Esophagus squamous epithelium (tissue), 5 donors: ENCODE measurements around the gene PLA2G4F. TPM values are rescaled to one million over a fixed set of nuclear protein-coding genes. Genes with fewer than 3 reads are reported as not detected.

Source experiments
- DNase-seq: peaks from one replicate; lab custom pipeline; 2025; lab: John Stamatoyannopoulos, UW
- H3K27ac ChIP-seq, 4 donors: fragments of 200-600 bp; sonication (generic); one replicate each; pipeline ENCODE4 v1.5.1; 2016 to 2019; ENCODE audit warnings: mild to moderate bottlenecking in 1 of 4
- H3K27me3 ChIP-seq, 4 donors: fragments of 200-600 bp; sonication (generic); 1 replicate in 3 of 4; 2 replicates in 1 of 4; pipeline versions ENCODE4 v1.5.1 to v1.6.0; 2017 to 2021; ENCODE audit warnings: antibody characterized with exemption in 1 of 4
- H3K36me3 ChIP-seq, 3 donors: fragments of 200-600 bp; sonication (generic); one replicate each; pipeline ENCODE4 v1.5.1; 2016 to 2019
- H3K4me1 ChIP-seq, 3 donors: fragments of 200-600 bp; sonication (generic); one replicate each; pipeline ENCODE4 v1.5.1; 2017 to 2019
- H3K4me3 ChIP-seq, 4 donors: fragments of 200-600 bp; sonication (generic); 1 replicate in 3 of 4; 2 replicates in 1 of 4; pipeline ENCODE4 v1.5.1; 2016 to 2019; ENCODE audit warnings: mild to moderate bottlenecking in 2 of 4, moderate library complexity in 1 of 4
- H3K9me3 ChIP-seq, 3 donors: fragments of 200-600 bp; sonication (generic); one replicate each; pipeline ENCODE4 v1.5.1; 2016 to 2019
- CTCF ChIP-seq, 6 experiments: fragments of 450-650 bp in 4 of 6; fragments of 200-600 bp in 2 of 6; sonication (generic) in 2 of 6; IDR thresholded peaks; one replicate each; pipeline ENCODE4 v1.5.1; 2016 to 2019; ENCODE audit warnings: antibody characterized with exemption in 6 of 6, mild to moderate bottlenecking in 4 of 6, moderate library complexity in 4 of 6
- POLR2A ChIP-seq, 4 donors: fragments of 450-650 bp; IDR thresholded peaks; one replicate each; pipeline ENCODE4 v1.6.1; 2017; ENCODE audit warnings: antibody characterized with exemption in 4 of 4, mild to moderate bottlenecking in 4 of 4, moderate library complexity in 3 of 4
- WGBS, 2 donors: methylation state at CpG; one replicate each; pipeline ENCODE4 v1.1.5; 2018; 5-methylcytosine and 5-hydroxymethylcytosine counted together
- intact Hi-C: fragments of 100-400 bp; cut with DNase I; formaldehyde crosslinking; loops from one replicate; pipeline ENCODE4 v1.15.0; 2022
- total RNA-seq, 4 donors: library from RNA; depleted of rRNA; stranded (reverse); fragments of >200 nt; gene quantifications; one replicate each; pipeline ENCODE4 v1.1.0, GENCODE V29; 2016
- donor health status: DM: yes; HTN: yes; CAD: no.

Gene PLA2G4F
- total RNA-seq, 4 donors from 2014 or later, result 7.4 to 28.2 (median 21.2) TPM

GRCh38 chr15:42146551-42147430 is 9.6 kb downstream of the PLA2G4F start:
- DNase-seq, result no peak
- WGBS, 2 donors, result 76 to 83% methylated on average over 8 to 10 of the region's 24 CpGs
- TF ChIP-seq CTCF (IDR thresholded peaks at IDR 0.05), result no peak
- no peak for TF ChIP-seq POLR2A (IDR thresholded peaks at IDR 0.05)

GRCh38 chr15:42145546-42146455 is 10.6 kb downstream of the PLA2G4F start:
- DNase-seq, result no peak
- TF ChIP-seq CTCF (IDR thresholded peaks at IDR 0.05), result no peak

More at GRCh38 chr15:42146551-42147430, 9.6 kb downstream of the PLA2G4F start:
- H3K36me3 ChIP-seq, result no peaks in the 10 kb centered on the region
- H3K4me1 ChIP-seq, result peaks cover 0 to 19% (median 7%) of the 10 kb centered on the region in 3 donors
- no peak overlapping the region for H3K27ac ChIP-seq
- H3K4me3 ChIP-seq, result no peak overlapping the region
- no peaks in the 10 kb centered on the region for H3K9me3 ChIP-seq
- intact Hi-C loops, result no loop called here
- H3K27me3 ChIP-seq, result peaks cover 0 to 8% (median 0%) of the 10 kb centered on the region in 4 donors

GRCh38 chr15:42144841-42145375 is 11.5 kb downstream of the PLA2G4F start:
- peaks cover 0 to 8% (median 0%) of the 10 kb centered on the region in 4 donors for H3K27me3 ChIP-seq
- no peak for TF ChIP-seq CTCF (IDR thresholded peaks at IDR 0.05)
- no peak for TF ChIP-seq POLR2A (IDR thresholded peaks at IDR 0.05)
- no peak overlapping the region for H3K4me3 ChIP-seq
- intact Hi-C loops, result no loop called here
- no peak for DNase-seq
- no peak overlapping the region for H3K27ac ChIP-seq
- no peaks in the 10 kb centered on the region for H3K9me3 ChIP-seq
- H3K4me1 ChIP-seq, result no peaks in the 10 kb centered on the region
- WGBS, 2 donors, result 68 to 78% methylated on average over 8 to 9 of the region's 9 CpGs
- no peaks in the 10 kb centered on the region for H3K36me3 ChIP-seq

More at GRCh38 chr15:42145546-42146455, 10.6 kb downstream of the PLA2G4F start:
- H3K9me3 ChIP-seq, result no peaks in the 10 kb centered on the region
- no peak overlapping the region for H3K27ac ChIP-seq
- H3K36me3 ChIP-seq, result no peaks in the 10 kb centered on the region
- peaks cover 0 to 8% (median 0%) of the 10 kb centered on the region in 4 donors for H3K27me3 ChIP-seq
- 84 to 89% methylated on average over 7 to 15 of the region's 29 CpGs for WGBS, 2 donors
- no peak overlapping the region for H3K4me3 ChIP-seq
- intact Hi-C loops, result no loop called here
- H3K4me1 ChIP-seq, result peaks cover 0 to 9% (median 0%) of the 10 kb centered on the region in 3 donors

GRCh38 chr15:42143866-42144625 is 12.4 kb downstream of the PLA2G4F start:
- peaks cover 0 to 8% (median 0%) of the 10 kb centered on the region in 4 donors for H3K27me3 ChIP-seq
- no peak for DNase-seq
- H3K36me3 ChIP-seq, result no peaks in the 10 kb centered on the region
- TF ChIP-seq POLR2A (IDR thresholded peaks at IDR 0.05) (no peak), CTCF (IDR thresholded peaks at IDR 0.05) (no peak)
- H3K9me3 ChIP-seq, result no peaks in the 10 kb centered on the region
- intact Hi-C loops, result no loop called here
- H3K4me1 ChIP-seq, result peaks cover 0 to 6% (median 0%) of the 10 kb centered on the region in 3 donors
- 75 to 91% methylated on average over 11 of the region's 18 CpGs for WGBS, 2 donors
- no peak overlapping the region for H3K4me3 ChIP-seq
- no peak overlapping the region for H3K27ac ChIP-seq
